GM18868 (cell line): ENCODE results near the gene PCNT.

Source experiments
- ATAC-seq: cut with Tn5 transposase; IDR thresholded peaks from one replicate; pipeline ENCODE4 v1.9.1; 2021; ENCODE audit warnings: mild to moderate bottlenecking, moderate library complexity; ENCODE audit not compliant: unreplicated experiment

The PCNT gene

DNA sequence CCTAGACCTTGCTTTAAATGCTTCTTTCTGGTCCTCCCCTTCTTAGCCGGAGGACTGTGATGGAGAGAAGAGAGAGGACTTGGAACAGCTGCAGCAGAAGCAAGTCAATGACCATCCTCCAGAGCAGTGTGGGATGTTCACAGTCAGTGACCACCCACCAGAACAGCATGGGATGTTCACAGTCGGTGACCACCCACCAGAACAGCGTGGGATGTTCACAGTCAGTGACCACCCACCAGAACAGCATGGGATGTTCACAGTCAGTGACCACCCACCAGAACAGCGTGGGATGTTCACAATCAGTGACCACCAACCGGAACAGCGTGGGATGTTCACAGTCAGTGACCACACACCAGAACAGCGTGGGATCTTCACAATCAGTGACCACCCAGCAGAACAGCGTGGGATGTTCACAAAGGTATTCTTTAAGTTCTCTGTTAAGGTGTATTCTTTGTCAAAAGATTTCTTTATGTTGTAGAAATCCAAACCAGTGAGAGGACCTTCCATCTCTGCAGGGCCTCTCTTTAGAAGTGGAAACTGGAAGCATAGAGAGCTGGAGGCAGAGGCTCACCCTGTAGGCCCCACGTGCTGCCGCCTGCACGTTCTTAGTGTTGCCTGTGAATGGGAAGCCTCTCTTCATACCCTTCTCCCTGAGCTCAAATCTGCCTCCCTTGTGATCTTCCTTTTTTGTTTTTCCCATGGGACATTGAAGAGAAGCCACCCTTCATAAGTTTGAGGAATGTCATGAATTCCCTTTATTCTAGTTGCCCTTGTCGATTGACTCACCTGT, 10.6 kb downstream of the PCNT start:
- no peak for ATAC-seq

- ATAC-seq, result no peak
Measured at GRCh38 chr21:46336603-46337002, 12.6 kb downstream of the PCNT start.

- no peak for ATAC-seq
Measured at GRCh38 chr21:46340998-46341397, 17.0 kb downstream of the PCNT start.

GRCh38 chr21:46344219-46344915, 20.4 kb downstream of the PCNT start:
- ATAC-seq, result no peak

DNA sequence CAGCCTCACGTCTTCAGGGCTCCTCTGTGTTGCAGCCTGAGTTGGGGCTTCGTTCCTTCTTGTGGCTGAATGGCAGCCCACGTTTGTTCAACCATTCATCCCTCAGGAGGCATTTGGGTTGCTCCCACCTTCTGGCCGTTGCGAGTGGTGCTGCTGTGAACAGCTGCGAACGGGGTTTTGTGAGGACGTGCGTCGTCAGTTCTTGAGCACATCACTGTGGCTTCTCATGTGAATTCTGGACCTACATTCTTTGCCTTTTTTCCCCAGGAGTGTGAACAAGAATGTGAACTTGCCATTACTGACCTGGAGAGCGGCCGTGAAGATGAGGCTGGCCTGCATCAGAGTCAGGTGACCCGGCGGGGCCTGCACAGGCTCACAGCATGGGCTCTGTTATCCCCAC, 21.9 kb downstream of the PCNT start:
- ATAC-seq, result no peak

DNA sequence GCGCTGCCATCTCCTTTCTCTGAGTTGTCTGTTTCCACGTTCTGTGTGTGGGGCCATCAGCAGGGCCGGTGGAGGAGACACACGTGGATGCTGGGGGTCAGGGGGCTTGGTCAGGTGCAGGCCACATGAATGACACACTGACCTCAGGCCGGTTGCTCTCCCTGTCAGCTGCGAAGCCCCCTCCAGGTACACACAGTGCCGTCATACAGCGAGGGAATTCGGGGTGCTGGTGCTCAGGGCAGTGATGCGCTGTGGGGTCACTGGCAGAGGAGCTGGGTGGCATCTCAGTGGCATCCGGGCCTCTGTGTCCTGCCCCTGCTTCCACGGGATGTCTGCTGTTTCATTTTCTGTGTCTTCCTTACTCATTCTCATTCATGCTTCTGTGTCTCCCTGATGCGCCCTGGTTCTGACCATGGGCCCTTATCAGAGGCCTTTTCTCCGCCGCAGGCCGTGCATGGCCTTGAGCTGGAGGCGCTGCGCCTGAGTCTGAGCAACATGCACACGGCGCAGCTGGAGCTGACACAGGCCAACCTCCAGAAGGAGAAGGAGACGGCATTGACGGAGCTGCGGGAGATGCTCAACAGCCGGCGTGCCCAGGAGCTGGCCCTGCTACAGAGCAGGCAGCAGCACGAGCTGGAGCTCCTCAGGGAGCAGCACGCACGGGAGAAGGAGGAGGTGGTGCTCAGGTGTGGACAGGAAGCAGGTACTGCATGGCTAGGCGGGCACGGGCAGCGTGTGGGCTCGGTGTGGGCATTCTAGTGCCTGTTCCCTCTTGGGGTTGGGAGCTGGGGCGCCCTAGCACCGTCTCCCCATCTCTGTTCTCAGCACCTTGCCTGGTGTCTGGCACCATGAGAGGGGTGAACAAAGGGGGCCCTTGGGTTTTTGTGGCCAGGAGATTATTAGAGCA, 22.6 kb downstream of the PCNT start:
- no peak for ATAC-seq

- no peak for ATAC-seq
Measured at GRCh38 chr21:46347203-46347550, 23.2 kb downstream of the PCNT start.

DNA sequence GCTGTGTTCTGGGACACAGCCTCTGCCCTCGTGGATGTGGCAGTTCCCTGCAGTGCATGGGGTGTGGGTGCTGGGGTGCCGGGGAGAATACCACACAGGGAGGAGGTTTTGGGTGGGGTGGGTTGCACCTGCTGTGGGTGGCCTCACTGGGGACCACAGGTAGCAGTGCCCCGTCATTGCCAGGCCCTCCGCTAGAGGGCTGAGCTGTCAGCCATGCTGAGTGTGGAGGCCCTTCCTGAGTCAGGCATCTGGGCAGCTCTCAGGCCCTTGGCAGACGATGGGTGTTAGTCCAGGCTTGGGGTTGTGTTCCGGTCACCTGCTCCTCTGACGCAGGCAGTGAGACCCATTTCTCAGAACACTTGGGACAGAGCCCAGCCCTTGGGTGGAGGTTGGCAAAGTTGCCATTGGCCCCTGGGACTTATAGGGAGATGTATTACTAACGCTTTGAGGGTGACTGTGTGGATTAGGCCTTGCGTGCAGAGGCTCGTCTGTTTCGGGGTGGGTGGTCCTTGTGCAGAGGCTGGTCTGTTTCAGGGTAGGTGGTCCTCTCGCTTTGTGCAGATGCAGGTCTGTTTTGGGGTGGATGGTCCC, 23.9 kb downstream of the PCNT start:
- ATAC-seq, result no peak

DNA sequence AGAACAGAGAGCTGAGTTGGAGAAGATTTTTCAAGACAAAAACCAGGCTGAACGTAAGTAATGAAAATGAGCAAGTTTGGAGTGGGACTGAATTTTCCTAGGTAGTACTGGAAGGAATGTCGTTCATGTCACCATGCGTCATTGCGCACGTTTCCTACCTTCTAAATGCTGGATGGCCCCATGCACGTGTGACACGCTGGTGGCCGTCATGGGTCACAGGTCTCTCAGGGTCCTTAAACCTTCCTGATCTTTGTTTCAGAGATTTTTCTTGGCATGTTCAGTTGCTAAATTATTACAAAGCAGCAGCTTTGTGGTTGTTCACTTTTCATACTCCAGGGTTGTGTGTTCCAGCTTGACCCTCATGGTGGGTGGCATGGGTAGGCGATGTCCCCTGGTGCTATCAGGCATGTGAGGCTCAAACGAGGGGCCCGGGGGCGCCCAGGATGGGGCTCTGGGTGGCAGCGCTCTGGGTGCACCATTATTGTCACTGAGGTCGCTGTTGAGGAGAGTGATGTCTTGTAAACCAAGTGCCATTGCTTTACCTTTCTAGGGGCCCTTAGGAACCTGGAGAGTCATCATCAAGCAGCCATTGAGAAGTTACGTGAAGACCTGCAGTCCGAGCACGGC, 25.3 kb downstream of the PCNT start:
- no peak for ATAC-seq

- no peak for ATAC-seq
Measured at GRCh38 chr21:46350571-46350970, 26.6 kb downstream of the PCNT start.

DNA sequence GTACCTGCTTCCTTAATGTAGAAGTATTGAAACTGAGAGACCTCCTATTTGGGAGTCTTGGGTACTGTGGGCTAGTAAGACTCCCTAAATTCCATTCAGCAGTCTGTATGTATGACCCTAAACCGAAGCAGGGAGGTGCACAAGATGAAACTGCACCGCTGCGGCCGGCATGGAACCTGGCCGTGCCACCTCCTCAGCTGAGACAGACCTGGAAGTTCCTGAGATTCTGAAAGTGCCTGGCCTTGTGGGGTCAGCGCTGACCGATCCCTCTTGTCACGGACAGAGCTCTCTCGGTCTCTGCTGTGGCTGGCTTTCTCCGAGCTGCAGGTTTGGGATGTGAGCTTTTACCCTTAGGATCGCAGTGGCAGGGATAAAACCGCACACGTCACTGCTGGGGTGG, 27.0 kb downstream of the PCNT start:
- no peak for ATAC-seq

DNA sequence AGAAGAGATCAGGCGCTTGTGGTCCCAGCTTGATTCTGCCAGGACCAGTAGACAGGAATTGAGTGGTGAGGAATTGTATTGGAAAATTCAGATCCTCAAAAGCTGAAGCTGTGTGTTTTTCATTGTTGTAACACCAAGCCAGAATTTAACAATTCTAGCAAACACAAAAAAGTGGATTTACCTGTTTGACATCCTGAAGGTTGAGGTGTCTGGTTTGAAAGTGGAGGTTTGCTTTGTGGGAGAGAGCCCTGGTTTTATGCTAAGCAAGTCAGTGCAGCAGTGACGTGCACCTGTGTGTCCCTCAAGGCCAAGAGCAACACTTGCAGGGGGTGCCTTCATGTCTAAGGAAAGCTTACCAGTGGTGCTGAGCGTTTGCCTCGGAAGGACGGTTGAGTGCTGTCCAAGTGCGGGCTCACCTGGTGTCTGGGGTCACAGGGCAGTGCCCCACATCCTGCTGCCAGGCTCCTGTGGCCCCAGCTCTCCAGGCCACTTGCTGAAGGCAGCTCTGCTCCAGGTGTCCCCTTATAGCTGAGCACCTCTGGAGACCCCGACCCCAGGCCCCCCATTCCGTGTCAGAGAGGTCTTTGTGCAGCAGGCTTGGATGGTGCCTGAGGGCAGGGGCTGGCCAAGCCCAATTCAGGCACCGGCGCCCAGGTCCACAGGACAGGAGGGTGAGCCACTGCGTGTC, 27.7 kb downstream of the PCNT start:
- no peak for ATAC-seq

DNA sequence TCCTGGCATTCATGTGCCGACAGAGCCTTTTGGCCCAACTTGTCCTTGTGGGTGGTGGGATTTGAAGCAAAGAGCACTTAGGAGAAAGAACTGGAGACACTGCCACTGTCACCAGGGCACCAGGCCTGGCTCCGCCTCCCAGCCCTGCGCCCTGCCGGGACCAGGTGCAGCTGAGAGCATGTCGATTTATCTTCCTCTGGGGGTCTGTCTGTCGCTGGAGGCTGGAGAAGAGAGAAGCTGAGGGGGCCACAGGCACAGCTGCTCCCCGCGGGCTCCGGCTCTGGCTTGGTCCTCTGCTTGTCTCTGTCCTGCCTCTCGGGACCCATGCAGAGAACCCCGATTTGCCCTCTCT, 28.2 kb downstream of the PCNT start:
- no peak for ATAC-seq

GRCh38 chr21:46352913-46353312, 29.0 kb downstream of the PCNT start:
- ATAC-seq, result no peak

GRCh38 chr21:46354046-46354445, 30.1 kb downstream of the PCNT start:
- no peak for ATAC-seq

DNA sequence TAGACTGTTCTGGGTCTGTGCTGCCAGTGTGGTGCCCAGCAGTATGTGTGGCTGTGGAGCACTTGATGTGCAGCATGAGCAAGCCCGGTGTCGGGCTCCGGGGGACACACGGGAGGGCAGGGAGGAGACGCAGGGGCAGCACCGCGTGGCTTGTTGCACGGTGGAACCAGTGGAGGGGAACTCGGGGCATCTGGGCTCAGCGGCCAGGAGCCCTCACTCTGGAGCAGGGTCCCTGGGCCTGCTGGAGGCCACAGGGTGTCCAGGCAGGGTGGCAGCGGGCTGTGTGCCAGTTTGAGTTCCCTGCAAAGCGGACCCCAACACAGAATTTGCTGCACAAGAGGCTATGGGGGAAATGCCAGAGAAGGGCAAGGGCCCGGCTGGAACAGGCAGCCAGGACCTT, 30.6 kb downstream of the PCNT start:
- ATAC-seq, result no peak

DNA sequence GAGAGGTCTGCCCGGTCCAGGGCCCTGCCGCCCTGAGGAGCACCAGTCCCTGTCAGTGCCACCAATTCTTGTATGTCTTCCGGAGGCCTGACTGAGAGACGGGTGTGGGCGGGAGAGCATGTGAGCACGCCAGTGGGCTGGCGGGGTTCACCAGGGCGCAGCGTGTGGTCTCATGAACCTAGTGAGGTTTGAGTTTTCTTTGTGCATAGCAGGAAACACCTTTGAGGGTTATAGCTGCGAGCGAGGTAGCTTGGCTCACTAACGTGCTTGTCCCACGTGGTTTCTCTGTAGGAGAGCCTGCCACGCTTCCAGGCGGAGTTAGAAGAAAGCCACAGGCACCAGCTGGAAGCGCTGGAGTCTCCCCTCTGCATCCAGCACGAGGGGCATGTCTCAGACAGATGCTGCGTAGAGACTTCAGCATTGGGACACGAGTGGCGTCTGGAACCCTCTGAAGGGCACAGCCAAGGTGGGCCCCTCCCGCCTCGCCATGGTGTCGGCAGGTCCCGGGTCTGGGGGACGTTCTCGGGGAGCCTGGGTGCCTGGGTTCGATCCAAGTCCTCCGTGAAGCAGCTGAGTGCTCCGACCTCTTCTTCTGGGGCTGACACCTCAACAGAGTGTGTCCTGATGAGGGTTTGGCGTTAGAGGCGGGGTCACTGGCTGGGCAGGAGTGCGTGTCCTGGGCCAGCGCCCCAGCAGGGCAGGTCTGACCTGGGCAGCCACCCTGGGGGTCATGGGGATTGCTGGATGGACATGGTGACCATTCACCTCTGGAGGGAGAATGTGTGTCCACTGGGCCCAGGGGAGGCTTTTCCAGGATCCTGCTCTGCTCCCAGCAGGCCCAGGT, 31.4 kb downstream of the PCNT start:
- ATAC-seq, result no peak

GRCh38 chr21:46356005-46356338, 32.0 kb downstream of the PCNT start:
- no peak for ATAC-seq

- peak; percentile 47 for ATAC-seq
Measured at GRCh38 chr21:46356494-46357334, 32.8 kb downstream of the PCNT start.
